GM21529 (cell line): ENCODE measurements around the gene LMO1.
A peak's percentile ranks its signal among the peaks of the same experiment; 100 is the strongest.

ENCODE experiments used
- ATAC-seq: cut with Tn5 transposase; IDR thresholded peaks from one replicate; pipeline ENCODE4 v1.9.1; 2021; ENCODE audit not compliant: unreplicated experiment

The LMO1 gene

DNA sequence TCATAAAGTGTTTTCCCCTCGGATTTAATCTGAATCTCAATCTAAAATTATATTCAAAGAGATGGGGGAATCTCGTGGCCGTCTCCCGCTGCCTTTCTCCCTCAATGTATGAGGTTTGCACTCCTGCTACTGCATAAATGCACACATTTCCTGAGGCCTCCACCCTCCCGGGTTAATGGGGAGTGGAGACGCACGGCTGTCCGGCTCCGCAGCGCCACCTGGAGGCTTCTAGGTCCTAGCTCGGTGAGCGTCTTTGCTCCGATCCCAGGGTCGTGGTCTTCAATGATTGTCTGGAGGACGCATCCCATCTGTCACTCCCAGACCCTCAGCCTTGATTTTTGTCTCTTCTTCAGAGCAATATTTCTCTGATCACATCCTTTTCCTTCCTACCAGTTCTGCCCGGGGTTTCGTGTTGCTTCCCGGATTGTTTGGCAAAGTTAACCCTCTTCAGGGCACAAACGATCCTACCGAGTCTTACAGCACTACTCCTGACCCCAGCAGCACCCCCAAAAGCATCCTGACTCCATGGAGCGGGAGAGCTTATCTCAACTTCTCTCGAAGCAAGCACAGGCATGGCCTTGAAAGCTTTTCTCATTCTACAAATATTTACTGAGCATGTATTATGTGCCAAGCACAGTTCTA, at the start of gene LMO1:
Gene LMO1, minus strand, starts transcription at position 110 of the 642 bp plus-strand sequence. CDS start 516 bp downstream, outside the sequence.
- peak; percentile 69 for ATAC-seq

DNA sequence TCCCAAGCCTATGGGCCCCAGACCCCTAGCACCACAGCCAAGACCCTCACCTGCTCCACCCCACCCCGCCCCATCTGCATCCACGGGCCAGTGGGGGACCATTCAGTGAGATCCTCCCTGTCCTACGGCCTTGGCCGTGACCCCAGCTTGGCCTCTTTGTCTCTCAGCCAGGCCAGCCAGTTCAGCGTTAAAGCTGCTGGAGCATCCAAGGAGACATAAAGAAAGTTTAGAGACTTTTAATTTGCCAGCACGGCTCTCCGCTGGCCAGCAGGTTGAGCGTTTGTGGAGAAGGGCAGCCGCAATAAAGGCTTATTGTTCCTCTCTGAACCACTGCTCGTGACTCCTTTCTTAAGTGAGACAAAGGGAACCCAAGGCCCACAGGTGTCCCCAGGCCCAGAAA, 49.3 kb upstream of the LMO1 start:
- no peak for ATAC-seq

DNA sequence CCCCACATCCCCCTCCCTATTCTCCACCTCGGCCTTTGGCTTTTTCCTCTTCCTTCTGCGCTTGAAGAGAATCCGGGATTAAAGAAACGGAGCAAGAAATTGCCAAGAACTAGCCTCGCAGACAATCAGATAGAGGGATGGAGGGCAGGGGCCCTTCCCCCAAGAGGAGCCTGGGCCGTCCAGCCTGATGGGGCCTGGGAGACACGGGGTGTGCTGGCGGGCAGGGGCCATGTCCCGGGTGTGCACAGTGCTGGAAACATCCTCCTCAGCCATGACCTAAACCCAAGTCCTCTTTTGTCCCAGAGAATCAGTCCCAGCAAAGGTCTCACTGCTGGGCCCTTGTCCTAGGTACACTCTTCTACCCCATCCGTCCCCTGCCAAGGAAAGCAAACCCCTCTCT, 47.7 kb upstream of the LMO1 start:
- ATAC-seq, result no peak

DNA sequence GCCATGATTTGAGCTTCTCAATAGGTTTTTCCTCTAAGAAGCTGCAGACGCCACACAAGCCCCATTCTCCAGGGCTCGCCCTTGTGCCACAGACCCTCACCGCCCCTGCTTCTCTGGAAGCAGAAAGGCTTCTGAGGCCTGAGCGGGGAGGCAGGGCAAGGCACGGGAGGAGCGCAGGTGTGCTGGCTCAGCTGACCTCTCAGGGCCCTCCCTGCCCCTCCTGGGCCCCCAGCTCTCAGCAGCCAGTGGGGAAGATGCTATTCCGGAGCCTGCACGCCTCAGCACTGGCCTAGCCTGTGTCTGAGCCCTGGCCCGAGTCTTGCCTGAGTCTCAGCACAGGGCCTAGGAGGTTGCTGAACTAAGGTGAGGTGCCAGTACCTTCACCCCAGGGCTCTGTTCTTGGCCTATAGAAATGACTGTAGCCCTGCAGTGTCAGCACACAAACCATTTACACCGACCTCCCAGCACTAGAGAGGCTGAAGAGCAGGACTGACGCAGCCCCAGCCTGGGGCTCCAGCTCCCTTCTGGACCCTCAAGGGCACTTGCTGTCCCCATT, 47.1 kb upstream of the LMO1 start:
- no peak for ATAC-seq

DNA sequence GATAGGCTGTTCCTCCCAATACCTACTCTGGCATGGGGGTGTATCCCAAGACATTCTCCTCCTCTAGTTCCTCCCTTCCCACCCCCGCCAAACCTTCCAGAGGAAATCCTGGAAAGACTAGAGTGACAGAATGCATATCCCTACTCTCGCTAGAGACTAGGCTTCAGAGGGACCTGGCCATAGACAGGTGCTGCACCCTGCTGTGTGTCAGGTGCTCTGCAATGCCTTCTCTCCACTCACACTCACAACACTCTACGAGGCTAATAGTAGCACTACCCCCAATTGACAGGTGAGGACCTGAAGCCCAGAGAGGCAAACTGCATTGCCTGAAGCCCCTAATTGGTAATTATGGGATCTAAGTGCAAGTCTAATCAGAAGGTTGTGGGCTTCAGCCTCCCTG, 46.2 kb upstream of the LMO1 start:
- no peak for ATAC-seq

DNA sequence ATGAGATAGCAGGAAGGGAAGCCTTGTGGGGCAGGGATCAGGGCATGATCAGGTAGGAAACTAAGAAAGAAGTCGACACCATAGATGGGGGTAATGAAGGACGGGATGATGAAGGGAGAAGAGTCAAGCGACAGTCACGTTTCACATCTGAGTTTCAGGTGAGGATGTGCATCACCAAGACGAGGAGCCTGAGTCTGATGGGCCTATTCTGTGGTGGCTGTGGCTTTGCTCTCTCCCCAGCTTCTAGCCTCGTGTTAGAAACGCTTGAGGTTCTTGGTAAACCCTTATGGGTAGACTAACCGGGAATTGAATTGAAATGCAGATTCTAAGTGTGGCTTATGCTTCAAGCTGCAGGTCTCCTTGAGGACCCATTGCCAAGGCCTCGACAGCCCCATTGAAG, 45.6 kb upstream of the LMO1 start:
- no peak for ATAC-seq

DNA sequence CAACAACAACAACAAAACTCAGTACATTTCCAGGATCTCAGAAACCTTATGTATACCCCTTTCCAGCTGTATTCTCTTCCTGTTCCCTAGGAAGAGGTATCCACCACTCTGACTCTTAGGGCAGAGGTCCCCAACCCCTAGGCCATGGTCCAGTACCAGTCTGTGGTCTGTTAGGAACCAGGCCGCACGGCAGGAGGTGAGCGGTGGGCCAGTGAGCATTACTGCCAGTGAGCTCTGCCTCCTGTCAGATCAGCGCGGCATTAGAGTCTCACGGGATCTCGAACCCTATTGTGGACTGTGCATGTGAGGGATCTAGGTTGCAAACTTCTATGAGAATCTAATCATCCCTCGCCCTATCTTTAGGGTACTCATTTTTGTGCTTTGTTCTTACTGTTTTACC, 43.9 kb upstream of the LMO1 start:
- no peak for ATAC-seq

DNA sequence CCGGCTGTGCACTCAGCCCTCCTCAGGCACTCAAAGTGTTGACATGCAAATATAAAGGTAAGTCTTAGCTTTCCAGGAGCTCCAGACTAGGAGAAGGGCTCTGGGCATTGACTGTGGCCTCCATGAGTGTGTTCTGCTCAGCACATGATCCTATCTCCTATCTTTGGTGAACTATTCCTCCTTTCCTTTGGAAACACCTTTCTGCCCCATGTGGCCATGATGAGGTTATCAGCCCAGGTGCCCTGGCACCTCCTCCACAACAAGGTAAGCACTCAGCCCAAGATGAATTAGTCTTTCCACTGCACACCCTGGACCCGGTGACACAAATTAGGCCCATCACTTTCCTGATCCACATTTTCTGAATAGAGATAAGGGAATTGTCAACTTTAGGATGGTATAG, 37.9 kb upstream of the LMO1 start:
- no peak for ATAC-seq

DNA sequence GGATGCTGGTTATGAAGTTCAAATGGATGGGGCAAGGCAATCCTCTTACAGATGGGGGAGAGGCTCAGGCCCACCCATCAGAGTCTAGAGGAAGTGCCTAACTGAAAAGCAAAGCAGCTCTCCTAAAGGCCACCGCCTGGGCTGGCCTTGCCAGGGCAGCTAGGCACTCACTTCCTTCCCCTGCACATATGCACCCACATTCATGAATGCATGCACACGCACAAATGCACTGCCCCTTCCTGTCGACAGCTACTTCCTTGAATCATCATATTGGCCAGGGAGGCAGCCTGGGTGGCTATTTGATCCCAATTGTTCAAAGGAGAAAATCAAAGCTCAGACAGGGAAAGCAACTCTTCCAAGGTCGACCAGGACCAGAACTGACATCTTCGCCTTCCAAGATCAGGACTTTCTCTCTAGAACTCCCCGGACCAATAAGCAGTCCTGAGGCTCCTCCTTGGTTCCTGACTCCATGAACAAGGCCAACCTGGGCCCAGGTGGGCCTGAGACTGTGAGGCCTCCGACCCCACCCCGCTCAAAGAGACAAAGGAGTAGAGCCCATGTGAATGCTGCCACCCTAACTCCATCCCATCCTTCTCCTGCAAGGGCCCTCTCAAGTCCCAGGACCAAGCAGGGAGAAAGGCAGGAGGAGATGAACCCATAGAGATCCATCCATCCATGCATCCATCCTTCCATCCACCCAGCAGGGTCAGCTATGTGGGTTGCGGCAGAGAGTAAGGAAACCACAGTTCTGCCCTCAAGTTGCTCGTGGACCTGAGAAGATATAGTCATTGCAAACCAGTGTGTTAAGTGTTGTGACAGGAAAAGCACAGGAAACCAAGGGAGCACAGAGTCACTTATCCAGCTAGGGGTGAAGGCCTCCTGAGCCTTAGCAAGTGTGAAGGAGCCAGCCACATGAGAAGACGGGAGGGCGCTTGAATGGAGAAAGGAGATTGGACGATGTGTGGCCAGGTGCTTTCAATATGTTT, 35.4 kb upstream of the LMO1 start:
- ATAC-seq, result no peak

DNA sequence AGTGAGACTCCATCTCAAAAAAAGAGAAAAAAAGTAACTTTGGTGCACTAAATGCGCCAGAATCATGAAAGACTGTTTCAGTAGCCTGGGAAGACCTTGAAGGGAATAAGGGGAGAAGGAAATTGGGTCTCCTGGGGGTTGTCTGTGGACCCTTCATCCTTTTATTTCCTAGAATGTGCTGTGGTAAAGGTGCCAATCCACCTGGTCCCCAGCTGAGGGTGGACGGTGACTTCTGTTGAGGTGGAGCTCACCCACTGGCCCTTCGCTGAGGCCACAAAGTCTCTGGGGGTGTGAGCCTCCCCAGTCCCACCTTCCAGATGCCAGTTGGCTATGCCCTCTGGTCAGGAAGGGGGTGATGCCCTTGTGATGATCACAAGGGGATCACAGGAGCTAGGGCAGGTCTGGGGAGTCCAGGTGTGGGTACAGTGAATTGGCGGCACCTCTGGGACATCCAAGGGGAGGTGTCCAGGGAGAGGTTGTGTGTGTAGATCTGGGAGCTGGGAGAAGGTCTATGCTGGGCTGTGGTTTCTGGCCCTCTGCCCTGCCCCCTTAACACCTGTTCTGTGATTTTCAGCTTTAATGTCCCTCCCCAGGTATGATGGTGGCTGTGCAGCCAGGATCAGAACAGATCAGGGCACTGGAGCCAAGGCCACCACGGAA, 34.2 kb upstream of the LMO1 start:
- ATAC-seq, result no peak

DNA sequence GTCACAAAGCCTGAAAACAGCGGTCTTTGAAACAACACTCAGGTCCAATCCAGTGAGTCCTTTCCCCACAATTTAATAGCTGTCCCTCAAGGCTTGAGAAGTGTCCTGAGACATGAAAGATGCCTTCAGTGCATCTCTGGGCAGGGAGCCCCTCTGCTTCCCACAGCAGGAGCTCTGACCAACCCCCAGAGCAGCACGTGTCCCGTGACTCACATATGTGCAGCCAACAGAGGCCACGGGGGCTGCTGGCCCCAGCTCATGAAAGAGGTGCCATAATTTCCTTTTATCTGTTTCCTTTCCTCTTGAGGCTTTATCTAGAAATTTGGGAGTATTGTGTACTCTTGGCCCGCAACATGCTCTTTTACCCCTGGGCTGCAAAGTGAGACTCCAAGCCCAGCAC, 33.2 kb upstream of the LMO1 start:
- no peak for ATAC-seq

DNA sequence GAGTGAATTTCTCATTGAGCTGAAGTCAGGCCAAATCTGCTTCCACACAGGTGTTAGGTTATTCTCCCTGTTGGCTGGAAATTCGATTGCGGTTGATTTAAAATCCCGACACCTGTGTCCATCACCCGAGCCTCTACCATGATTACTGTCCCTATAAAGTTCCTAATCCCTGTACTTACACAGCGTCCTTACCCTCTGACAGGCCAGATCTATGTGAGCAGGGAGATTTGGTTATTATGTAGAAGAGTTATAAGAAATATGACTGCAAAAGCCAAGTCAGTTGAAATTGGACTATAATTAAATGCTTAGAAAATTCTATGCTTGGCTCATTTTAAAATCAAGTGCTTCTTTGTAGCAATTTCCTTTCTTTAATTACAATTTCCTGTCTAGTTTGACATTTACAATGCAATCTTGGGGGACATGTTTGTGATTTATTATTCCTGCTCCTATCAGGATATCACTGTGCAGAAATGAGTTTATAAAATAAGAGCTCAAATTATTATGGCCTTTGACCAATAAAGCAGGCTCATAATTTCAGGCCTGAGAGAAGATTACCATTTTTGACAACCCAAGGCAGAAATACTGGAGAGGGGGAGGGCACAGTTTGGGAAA, 32.5 kb upstream of the LMO1 start:
- no peak for ATAC-seq

DNA sequence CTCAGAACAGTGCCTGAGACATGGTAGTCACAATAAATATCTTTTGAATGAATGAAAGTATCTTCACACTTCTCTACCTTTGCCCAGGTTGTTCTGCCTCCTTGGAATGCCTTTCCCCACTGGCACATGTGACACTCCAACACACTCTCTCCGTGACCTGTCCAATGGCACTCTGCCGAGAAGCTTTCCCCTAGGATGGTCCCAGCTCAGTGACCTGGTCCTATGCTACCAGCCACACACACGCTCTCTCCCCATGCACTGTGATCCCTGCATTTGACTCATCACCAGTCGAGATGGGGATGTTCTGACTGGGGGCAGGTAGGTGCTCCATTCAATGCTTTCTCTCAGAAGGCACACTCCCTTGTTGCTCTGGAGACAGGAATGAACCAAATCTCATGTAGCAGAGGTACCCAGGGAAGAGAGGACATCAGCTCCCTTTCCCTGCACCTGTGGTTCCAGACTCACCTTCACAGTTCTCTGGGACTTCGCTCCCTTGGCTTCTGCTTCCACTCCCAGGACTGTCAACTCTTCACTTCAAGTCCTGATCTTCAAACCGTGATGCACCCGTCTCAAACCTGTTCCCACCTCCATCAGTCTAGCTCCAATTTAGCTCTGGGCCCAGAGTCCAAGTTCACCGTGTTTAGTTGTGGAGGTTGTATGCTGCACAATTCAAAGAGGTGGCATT, 30.7 kb upstream of the LMO1 start:
- no peak for ATAC-seq

DNA sequence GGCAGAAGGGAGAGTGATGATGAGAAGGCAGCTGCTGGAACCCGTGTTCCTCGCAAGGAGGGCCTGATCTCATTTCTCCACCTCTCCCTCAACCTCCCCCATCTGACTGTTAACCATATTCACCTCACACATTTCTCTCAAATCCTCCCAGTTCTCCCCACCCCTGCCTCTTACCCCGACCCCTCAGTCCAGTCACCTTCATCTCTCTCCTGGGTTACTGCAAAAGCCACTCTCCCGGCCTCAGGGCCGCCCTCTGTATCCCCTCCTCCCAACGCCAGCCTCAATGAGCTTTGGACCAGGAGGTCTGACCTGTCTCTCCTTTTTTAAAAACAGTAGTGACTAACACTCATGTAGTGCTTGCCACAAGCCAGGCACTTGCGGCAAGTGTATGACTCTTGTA, 29.5 kb upstream of the LMO1 start:
- no peak for ATAC-seq

DNA sequence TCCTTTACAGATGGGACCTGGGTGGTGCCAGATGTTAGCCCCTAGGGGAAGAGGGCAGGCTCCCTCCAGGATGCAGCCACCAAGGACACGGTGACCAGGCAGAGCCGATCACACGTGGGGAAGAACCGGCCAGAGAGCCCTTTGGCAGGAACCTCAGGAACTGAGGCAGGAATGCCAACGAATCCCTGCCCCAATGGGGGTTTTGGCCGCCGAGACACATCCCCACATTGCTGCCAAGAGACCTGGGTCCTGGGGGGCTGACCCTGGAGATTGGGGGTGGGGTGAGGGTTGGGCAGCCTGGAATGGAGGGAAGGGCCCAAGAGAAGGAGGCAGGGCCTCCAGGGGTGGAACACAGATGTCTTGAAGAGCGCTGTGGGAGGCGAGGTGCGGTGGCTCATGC, 28.7 kb upstream of the LMO1 start:
- ATAC-seq, result no peak

DNA sequence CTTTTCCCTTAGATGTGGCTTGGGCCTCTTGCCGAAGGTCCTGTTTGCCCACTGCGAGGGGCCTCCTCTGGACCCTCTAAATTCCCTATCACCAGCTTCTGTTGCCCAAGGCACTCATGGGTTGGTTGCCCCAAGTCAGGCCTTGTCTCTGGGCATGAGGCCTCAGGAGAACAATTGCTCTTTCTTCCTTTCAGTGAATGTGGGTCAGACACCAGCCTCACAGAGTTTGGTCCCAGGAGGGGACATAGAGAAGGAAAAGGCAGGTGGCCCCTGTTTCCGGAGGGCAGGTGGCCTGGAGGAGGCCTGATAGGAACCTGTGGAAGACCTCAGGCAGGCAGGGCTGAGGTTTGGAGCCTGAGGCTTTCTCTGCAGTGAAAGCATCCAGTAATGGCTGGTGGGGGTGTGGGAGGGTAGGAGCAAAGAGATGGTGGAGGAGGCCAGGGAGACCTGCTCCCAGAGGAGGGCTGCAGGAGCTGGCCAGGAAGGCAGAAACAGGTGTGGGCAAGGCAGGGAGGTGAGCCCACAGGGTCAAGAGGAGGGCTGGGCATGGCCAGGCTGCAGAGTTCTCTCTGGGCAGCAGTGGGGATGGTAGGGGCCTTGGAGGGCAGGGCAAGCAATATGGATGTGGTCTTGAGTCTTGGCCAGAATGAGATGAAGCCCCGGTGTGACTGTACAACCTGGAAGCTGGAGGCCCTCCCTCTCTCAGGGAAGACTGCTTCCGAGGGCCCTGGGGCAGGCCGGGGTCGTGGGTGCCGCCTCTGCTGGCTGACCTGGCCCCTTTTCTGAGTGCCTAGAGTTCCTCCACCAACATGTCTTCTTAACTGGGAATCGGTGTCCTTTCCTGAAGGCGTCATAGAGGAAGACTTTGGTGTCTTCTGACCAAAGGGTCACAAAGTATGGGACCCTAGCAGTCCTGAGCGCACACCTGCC, 28.0 kb upstream of the LMO1 start:
- no peak for ATAC-seq

DNA sequence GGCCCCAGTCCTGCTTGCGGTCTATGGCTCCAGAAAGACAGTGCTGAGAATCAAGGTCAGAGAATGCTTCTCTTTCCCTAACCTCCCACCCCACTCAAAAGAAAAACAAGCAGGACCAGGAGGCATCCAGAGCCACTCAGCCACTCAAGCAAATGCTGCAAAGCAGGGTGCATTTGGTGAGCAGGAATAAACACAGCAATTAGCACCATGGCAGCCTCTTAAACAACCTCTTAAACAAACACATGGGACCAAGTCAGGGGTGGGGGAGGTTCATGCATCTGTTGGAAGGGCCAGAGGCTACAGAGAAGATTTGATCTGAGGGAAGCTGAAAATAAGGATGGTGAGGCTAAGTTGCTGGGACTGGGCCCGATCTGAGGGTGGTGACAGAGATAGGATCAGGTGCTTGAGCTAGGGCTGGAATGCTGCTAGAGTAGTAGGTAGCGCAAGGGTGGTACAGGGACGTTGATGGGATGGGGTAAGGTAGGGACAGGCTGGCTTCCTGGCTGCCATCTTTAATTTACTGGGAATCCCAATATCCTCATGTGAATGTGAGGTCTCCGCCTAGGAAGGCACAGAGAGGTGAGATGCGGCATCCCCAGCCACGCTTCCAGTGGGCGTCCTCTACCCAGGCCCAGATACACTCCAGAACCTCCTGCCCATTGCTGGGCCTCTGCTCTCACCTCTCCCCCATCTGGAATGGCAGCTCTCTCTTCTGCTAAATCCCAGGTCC, 26.6 kb upstream of the LMO1 start:
- ATAC-seq, result no peak

DNA sequence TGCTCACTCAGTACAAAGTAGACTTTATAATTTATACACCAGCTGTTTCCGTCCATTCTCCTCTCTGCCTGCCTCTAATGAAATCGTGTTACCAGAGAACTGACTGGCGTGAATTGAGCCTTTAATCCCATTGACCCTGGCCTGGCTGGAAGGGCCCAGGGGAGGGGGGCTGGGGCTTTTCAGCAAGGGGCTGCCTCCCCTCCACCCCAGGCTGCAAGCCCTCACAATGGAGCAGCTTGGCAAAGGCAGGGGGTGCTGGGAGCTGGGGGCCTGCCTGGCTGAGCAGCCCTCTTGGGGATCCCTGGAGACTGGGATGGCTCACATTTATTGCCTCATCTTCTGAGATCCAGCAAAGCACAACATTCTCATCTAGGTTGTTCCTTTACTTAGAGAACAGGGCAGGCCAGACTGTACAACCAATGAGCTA, 25.8 kb upstream of the LMO1 start:
- no peak for ATAC-seq
